Keratinocyte (primary cell): Measurements from ENCODE around the gene ATP5F1E.

ENCODE experiments used
- EZH2 ChIP-seq: IDR thresholded peaks from one replicate; pipeline ENCODE4 v1.6.1; 2012; ENCODE audit warnings: inconsistent platforms, mild to moderate bottlenecking, low read length, moderate library complexity
- TF ChIP-seq, protein P1 (sequence below), 3 experiments: IDR thresholded peaks in 1 of 3; conservative IDR thresholded peaks in 1 of 3; optimal IDR thresholded peaks in 1 of 3; 2 replicates in 2 of 3; 3 replicates in 1 of 3; pipeline versions ENCODE3 to v1.5.1; 2011; ENCODE audit warnings: low read length in 3 of 3, mild to moderate bottlenecking in 3 of 3, moderate library complexity in 2 of 3, control low read depth in 1 of 3, inconsistent platforms in 1 of 3; ENCODE audit not compliant: insufficient read depth in 2 of 3; ENCODE audit errors: extremely low read depth in 1 of 3

DNA sequence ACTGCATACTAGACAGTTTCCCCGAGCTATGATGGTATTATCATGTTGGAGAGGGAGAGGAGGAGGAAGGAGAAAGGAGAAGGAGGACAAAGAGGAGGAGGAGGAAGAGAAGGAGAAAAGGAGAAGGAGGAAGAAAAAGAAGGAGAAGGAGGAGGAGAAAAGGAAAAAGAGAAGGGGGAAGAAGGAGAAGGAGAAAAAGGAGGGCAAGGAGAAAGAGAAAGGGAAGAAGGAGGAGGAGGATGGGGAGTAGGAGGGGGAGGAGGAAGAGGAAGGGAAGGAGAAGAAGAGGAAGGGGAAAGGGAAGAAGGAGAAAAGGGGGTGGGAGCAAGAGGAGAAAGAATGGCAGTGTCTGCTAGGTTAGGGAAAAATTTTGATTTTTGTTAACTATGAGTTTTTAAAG is 45.6 kb upstream of the ATP5F1E start:
- TF ChIP-seq, protein P1, sequence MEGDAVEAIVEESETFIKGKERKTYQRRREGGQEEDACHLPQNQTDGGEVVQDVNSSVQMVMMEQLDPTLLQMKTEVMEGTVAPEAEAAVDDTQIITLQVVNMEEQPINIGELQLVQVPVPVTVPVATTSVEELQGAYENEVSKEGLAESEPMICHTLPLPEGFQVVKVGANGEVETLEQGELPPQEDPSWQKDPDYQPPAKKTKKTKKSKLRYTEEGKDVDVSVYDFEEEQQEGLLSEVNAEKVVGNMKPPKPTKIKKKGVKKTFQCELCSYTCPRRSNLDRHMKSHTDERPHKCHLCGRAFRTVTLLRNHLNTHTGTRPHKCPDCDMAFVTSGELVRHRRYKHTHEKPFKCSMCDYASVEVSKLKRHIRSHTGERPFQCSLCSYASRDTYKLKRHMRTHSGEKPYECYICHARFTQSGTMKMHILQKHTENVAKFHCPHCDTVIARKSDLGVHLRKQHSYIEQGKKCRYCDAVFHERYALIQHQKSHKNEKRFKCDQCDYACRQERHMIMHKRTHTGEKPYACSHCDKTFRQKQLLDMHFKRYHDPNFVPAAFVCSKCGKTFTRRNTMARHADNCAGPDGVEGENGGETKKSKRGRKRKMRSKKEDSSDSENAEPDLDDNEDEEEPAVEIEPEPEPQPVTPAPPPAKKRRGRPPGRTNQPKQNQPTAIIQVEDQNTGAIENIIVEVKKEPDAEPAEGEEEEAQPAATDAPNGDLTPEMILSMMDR (optimal IDR thresholded peaks at IDR 0.05 in 1 of 3, IDR thresholded peaks at IDR 0.05 in 1 of 3, conservative IDR thresholded peaks at IDR 0.05 in 1 of 3; ENCODE audit: extremely low read depth in 1 of 3, insufficient read depth in 2 of 3, low read length in 3 of 3), result no peak
- TF ChIP-seq EZH2, result no peak
